Measurements from ENCODE around the gene MOB3B. TPM values are rescaled to one million over a fixed set of nuclear protein-coding genes. Genes with fewer than 3 reads are reported as not detected.

Gene MOB3B
- polyA plus RNA-seq, 1 of the 3 experiments (the other 2 are of a cell fraction) = 0.90 TPM

DNA sequence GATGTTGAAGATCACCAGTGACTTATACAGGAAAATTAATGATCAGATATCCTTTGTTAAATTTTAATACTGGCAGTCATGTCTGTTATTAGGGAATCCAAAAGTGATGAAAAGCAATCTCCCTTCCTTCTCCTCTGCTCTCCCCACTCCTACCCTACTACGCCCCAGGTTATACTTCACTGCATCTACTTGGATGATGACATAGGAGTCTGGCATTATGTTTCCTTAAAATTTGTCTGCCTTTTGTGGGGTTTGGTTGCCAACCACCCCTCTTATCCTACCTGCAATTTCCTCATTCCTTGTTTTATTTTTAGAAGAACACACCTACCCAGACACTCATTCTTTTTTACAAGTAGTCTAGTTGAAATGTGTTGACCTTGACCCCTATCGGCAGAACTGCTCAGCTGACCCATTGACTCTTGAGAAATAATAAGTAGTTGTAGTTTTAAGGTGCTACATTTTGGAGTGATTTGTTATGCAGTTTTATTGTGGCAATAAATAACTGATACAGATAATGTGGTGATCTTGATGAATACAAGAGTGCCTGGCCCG, 5.1 kb upstream of the MOB3B start:
- no peak for DNase-seq
- 100% methylated on average over 3 of the region's 3 CpGs for WGBS (ENCODE audit: low lambda C conversion rate)
- ChIA-PET CTCF (interaction anchor here (1.2 kb wide), 1 partner anchor 201 kb away, joined by 3 read pairs; no protein-coding TSS in a partner anchor), POLR2A (no interaction called here)
- Histone ChIP-seq H3K9me3 (no peaks in the 10 kb centered on the region), H3K9me2 (no peaks in the 10 kb centered on the region), H2AFZ (ENCODE audit: low read depth) (no peak overlapping the region), H3K27ac (ENCODE audit: low read depth in 2 of 2, low read length in 1 of 2) (no peak overlapping the region), H3K9ac (no peak overlapping the region), H3K79me2 (ENCODE audit: insufficient read depth) (no peaks in the 10 kb centered on the region), H3K4me1 (ENCODE audit: control insufficient read depth in 1 of 2, insufficient read depth in 2 of 2, low read depth in 1 of 2, low read length in 1 of 2) (peaks cover 0 to 4% of the 10 kb centered on the region in 2 experiments; a peak in 1 of 4 replicates), H3K4me2 (no peak overlapping the region), H4K20me1 (ENCODE audit: insufficient read depth) (no peaks in the 10 kb centered on the region), H3K27me3 (ENCODE audit: insufficient read depth) (no peaks in the 10 kb centered on the region), H3K4me3 (ENCODE audit: low read depth in 2 of 2, low read length in 1 of 2) (no peak overlapping the region), H3F3A (replicated peaks; ENCODE audit: insufficient read depth) (no peaks in the 10 kb centered on the region), H3K36me3 (replicated peaks in 1 of 2; ENCODE audit: control insufficient read depth in 1 of 2, insufficient read depth in 2 of 2, low read length in 1 of 2) (no peaks in the 10 kb centered on the region)
- TF ChIP-seq GABPA (IDR thresholded peaks at IDR 0.05; ENCODE audit: low read depth) (no peak), TEAD4 (IDR thresholded peaks at IDR 0.05; ENCODE audit: borderline replicate concordance, insufficient read depth) (no peak), RAD21 (IDR thresholded peaks at IDR 0.05; ENCODE audit: low read length) (no peak), YY1 (IDR thresholded peaks at IDR 0.05; ENCODE audit: low read depth) (no peak), ELF1 (IDR thresholded peaks at IDR 0.05) (no peak), MXI1 (IDR thresholded peaks at IDR 0.05; ENCODE audit: low read depth, low read length) (no peak), NFIC (IDR thresholded peaks at IDR 0.05; ENCODE audit: borderline replicate concordance) (no peak), CHD2 (IDR thresholded peaks at IDR 0.05; ENCODE audit: low read length, partially characterized antibody) (no peak), JUND (IDR thresholded peaks at IDR 0.05) (no peak), FOXM1 (IDR thresholded peaks at IDR 0.05; ENCODE audit: low read depth) (no peak)
- TF ChIP-seq, protein P1, sequence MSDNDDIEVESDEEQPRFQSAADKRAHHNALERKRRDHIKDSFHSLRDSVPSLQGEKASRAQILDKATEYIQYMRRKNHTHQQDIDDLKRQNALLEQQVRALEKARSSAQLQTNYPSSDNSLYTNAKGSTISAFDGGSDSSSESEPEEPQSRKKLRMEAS (IDR thresholded peaks at IDR 0.05; ENCODE audit: low read depth) = no peak
- TF ChIP-seq, protein P2, sequence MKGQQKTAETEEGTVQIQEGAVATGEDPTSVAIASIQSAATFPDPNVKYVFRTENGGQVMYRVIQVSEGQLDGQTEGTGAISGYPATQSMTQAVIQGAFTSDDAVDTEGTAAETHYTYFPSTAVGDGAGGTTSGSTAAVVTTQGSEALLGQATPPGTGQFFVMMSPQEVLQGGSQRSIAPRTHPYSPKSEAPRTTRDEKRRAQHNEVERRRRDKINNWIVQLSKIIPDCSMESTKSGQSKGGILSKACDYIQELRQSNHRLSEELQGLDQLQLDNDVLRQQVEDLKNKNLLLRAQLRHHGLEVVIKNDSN (IDR thresholded peaks at IDR 0.05; ENCODE audit: borderline replicate concordance, low read depth) = no peak
- TF ChIP-seq, protein P3, sequence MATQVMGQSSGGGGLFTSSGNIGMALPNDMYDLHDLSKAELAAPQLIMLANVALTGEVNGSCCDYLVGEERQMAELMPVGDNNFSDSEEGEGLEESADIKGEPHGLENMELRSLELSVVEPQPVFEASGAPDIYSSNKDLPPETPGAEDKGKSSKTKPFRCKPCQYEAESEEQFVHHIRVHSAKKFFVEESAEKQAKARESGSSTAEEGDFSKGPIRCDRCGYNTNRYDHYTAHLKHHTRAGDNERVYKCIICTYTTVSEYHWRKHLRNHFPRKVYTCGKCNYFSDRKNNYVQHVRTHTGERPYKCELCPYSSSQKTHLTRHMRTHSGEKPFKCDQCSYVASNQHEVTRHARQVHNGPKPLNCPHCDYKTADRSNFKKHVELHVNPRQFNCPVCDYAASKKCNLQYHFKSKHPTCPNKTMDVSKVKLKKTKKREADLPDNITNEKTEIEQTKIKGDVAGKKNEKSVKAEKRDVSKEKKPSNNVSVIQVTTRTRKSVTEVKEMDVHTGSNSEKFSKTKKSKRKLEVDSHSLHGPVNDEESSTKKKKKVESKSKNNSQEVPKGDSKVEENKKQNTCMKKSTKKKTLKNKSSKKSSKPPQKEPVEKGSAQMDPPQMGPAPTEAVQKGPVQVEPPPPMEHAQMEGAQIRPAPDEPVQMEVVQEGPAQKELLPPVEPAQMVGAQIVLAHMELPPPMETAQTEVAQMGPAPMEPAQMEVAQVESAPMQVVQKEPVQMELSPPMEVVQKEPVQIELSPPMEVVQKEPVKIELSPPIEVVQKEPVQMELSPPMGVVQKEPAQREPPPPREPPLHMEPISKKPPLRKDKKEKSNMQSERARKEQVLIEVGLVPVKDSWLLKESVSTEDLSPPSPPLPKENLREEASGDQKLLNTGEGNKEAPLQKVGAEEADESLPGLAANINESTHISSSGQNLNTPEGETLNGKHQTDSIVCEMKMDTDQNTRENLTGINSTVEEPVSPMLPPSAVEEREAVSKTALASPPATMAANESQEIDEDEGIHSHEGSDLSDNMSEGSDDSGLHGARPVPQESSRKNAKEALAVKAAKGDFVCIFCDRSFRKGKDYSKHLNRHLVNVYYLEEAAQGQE (IDR thresholded peaks at IDR 0.05; ENCODE audit: low read depth, low read length) = no peak
- TF ChIP-seq, protein P4, sequence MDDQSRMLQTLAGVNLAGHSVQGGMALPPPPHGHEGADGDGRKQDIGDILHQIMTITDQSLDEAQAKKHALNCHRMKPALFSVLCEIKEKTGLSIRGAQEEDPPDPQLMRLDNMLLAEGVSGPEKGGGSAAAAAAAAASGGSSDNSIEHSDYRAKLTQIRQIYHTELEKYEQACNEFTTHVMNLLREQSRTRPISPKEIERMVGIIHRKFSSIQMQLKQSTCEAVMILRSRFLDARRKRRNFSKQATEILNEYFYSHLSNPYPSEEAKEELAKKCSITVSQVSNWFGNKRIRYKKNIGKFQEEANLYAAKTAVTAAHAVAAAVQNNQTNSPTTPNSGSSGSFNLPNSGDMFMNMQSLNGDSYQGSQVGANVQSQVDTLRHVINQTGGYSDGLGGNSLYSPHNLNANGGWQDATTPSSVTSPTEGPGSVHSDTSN (IDR thresholded peaks at IDR 0.05) = no peak
